H9 (cell line): ENCODE measurements around the gene ISG20L2. TPM values are rescaled to one million over a fixed set of nuclear protein-coding genes. Genes with fewer than 3 reads are reported as not detected.

ENCODE experiments used
- DNase-seq: peaks from one replicate; pipeline ENCODE4 v3.0.0-alpha.2; 2017
- H2AFZ ChIP-seq: one replicate; pipeline ENCODE4 v1.6.1; 2013; ENCODE audit warnings: mild to moderate bottlenecking, low read length, control low read depth, moderate library complexity
- H2AK5ac ChIP-seq: 2 replicates; pipeline ENCODE4 v1.6.1; 2013; ENCODE audit warnings: low read length, control low read depth, mixed read lengths; ENCODE audit not compliant: insufficient read length
- H2BK120ac ChIP-seq: one replicate; pipeline ENCODE4 v1.6.1; 2013; ENCODE audit warnings: low read depth, mild to moderate bottlenecking, low read length, control low read depth, inconsistent platforms; ENCODE audit not compliant: poor library complexity, severe bottlenecking
- H2BK12ac ChIP-seq: 2 replicates; pipeline ENCODE4 v1.6.1; 2013; ENCODE audit warnings: low read length, control low read depth, mixed read lengths, low read depth; ENCODE audit not compliant: insufficient read length
- H2BK15ac ChIP-seq: 2 replicates; pipeline ENCODE4 v1.6.1; 2013; ENCODE audit warnings: low read depth, low read length, control low read depth
- H2BK20ac ChIP-seq: one replicate; pipeline ENCODE4 v1.6.1; 2013; ENCODE audit warnings: low read depth, mild to moderate bottlenecking, low read length, control low read depth, inconsistent platforms; ENCODE audit not compliant: poor library complexity, severe bottlenecking
- H2BK5ac ChIP-seq: 2 replicates; pipeline ENCODE4 v1.6.1; 2013; ENCODE audit warnings: low read length, control low read depth, mixed read lengths; ENCODE audit not compliant: insufficient read length
- H3K14ac ChIP-seq: 2 replicates; pipeline ENCODE4 v1.6.1; 2013; ENCODE audit warnings: low read length, control low read depth; ENCODE audit not compliant: insufficient read depth
- H3K18ac ChIP-seq: 2 replicates; pipeline ENCODE4 v1.6.1; 2013; ENCODE audit warnings: low read depth, mild to moderate bottlenecking, mixed read lengths, low read length, control low read depth; ENCODE audit not compliant: insufficient read length
- H3K23ac ChIP-seq: 2 replicates; pipeline ENCODE4 v1.6.1; 2013; ENCODE audit warnings: low read length, control low read depth, mixed read lengths, low read depth; ENCODE audit not compliant: insufficient read length
- H3K23me2 ChIP-seq: 2 replicates; pipeline ENCODE4 v1.6.1; 2013; ENCODE audit warnings: low read depth, mild to moderate bottlenecking, mixed read lengths, low read length, control low read depth; ENCODE audit not compliant: insufficient read length, poor library complexity, severe bottlenecking
- H3K27ac ChIP-seq: 2 replicates; pipeline ENCODE4 v1.5.1; 2013; ENCODE audit warnings: low read length, control low read depth, mixed read lengths, low read depth; ENCODE audit not compliant: insufficient read length
- H3K27me3 ChIP-seq: 2 replicates; pipeline ENCODE4 v1.6.1; 2013; ENCODE audit warnings: low read length, control low read depth, inconsistent platforms; ENCODE audit not compliant: insufficient read depth
- H3K4ac ChIP-seq: 2 replicates; pipeline ENCODE4 v1.6.1; 2013; ENCODE audit warnings: low read depth, mild to moderate bottlenecking, control low read depth, inconsistent platforms, low read length, moderate library complexity
- H3K4me1 ChIP-seq: 2 replicates; pipeline ENCODE4 v1.6.1; 2013; ENCODE audit warnings: low read length, control low read depth, inconsistent platforms; ENCODE audit not compliant: insufficient read depth
- H3K4me2 ChIP-seq: 2 replicates; pipeline ENCODE4 v1.6.1; 2013; ENCODE audit warnings: low read length, control low read depth, mixed read lengths; ENCODE audit not compliant: insufficient read length, insufficient read depth
- H3K56ac ChIP-seq: 2 replicates; pipeline ENCODE4 v1.6.1; 2013; ENCODE audit warnings: low read depth, mild to moderate bottlenecking, mixed read lengths, low read length, control low read depth; ENCODE audit not compliant: insufficient read length
- H3K79me1 ChIP-seq: 2 replicates; pipeline ENCODE4 v1.6.1; 2013; ENCODE audit warnings: low read depth, mild to moderate bottlenecking, moderate library complexity, low read length, control low read depth, inconsistent platforms; ENCODE audit not compliant: insufficient read depth, poor library complexity, severe bottlenecking
- H3K79me2 ChIP-seq: 2 replicates; pipeline ENCODE4 v1.6.1; 2013; ENCODE audit warnings: low read length, control low read depth, inconsistent platforms; ENCODE audit not compliant: insufficient read depth
- H3K9ac ChIP-seq: 2 replicates; pipeline ENCODE4 v1.6.1; 2013; ENCODE audit warnings: low read length, control low read depth, mixed read lengths; ENCODE audit not compliant: insufficient read length; ENCODE audit errors: extremely low read depth
- H3K9me3 ChIP-seq: one replicate; pipeline ENCODE4 v1.6.1; 2013; ENCODE audit warnings: low read depth, low read length, inconsistent platforms; ENCODE audit not compliant: control insufficient read depth
- H3T11ph ChIP-seq: one replicate; pipeline ENCODE4 v1.6.1; 2013; ENCODE audit warnings: mild to moderate bottlenecking, low read length, control low read depth, inconsistent platforms
- H4K20me1 ChIP-seq: one replicate; pipeline ENCODE4 v1.6.1; 2013; ENCODE audit not compliant: control insufficient read depth, insufficient read length, insufficient read depth
- H4K5ac ChIP-seq: 2 replicates; pipeline ENCODE4 v1.6.1; 2013; ENCODE audit warnings: low read depth, mild to moderate bottlenecking, mixed read lengths, low read length, control low read depth; ENCODE audit not compliant: insufficient read length
- H4K8ac ChIP-seq: replicated peaks from 2 replicates; pipeline ENCODE4 v1.6.1; 2013; ENCODE audit warnings: low read length, control low read depth, mixed read lengths, low read depth; ENCODE audit not compliant: insufficient read length
- H4K91ac ChIP-seq: 2 replicates; pipeline ENCODE4 v1.6.1; 2013; ENCODE audit warnings: low read depth, mild to moderate bottlenecking, moderate library complexity, mixed read lengths, low read length, control low read depth; ENCODE audit not compliant: insufficient read length
- H3K27ac Mint-ChIP-seq, 3 experiments: 2 replicates in 2 of 3; 3 replicates in 1 of 3; pipeline ENCODE4 v1.8.0; 2020 to 2021; ENCODE audit warnings: mixed read lengths in 3 of 3, mild to moderate bottlenecking in 1 of 3, moderate library complexity in 1 of 3
- H3K27me3 Mint-ChIP-seq: 2 replicates; pipeline ENCODE4 v1.8.0; 2021; ENCODE audit warnings: low read depth, mild to moderate bottlenecking, moderate library complexity, mixed read lengths
- H3K36me3 Mint-ChIP-seq, 3 experiments: 2 replicates in 2 of 3; 3 replicates in 1 of 3; pipeline ENCODE4 v1.8.0; 2020 to 2021; ENCODE audit warnings: low read depth in 3 of 3, mixed read lengths in 3 of 3; ENCODE audit not compliant: insufficient read depth in 1 of 3
- H3K4me1 Mint-ChIP-seq, 2 experiments: 2 replicates each; pipeline ENCODE4 v1.8.0; 2020; ENCODE audit warnings: mixed read lengths in 2 of 2
- H3K4me3 Mint-ChIP-seq, 2 experiments: 2 replicates in 1 of 2; 3 replicates in 1 of 2; pipeline ENCODE4 v1.8.0; 2020 to 2021; ENCODE audit warnings: mild to moderate bottlenecking in 2 of 2, mixed read lengths in 2 of 2, moderate library complexity in 1 of 2
- H3K9me3 Mint-ChIP-seq, 2 experiments: 2 replicates in 1 of 2; 3 replicates in 1 of 2; pipeline ENCODE4 v1.8.0; 2020; ENCODE audit warnings: mild to moderate bottlenecking in 2 of 2, mixed read lengths in 2 of 2, moderate library complexity in 1 of 2
- CTCF ChIP-seq: fragments of 200-600 bp; sonication (generic); conservative IDR thresholded peaks from 3 replicates; pipeline ENCODE4 v1.8.0; 2021; ENCODE audit warnings: antibody characterized with exemption, mild to moderate bottlenecking
- WGBS: extraction: QIAGEN DNeasy Blood & Tissue Kit; methylation state at CpG from one replicate; pipeline ENCODE4 v1.1.7; 2013; ENCODE audit warnings: missing lambda C conversion rate, low lambda C conversion rate, mixed read lengths; ENCODE audit not compliant: insufficient read length; ENCODE audit errors: extremely low coverage; 5-methylcytosine and 5-hydroxymethylcytosine counted together
- total RNA-seq: library from RNA; stranded (reverse); gene quantifications from 2 replicates; pipeline ENCODE4 v1.2.1, GENCODE V29; 2021

Gene ISG20L2
- total RNA-seq, 1 experiment from 2014 or later, result 57.6 TPM

GRCh38 chr1:156717351-156717750, 11.2 kb downstream of the ISG20L2 start:
- H3K79me2 ChIP-seq, result no peaks in the 10 kb centered on the region
- no peak overlapping the region for H4K91ac ChIP-seq
- no peak overlapping the region for H2BK20ac ChIP-seq
- no peak overlapping the region for H3K56ac ChIP-seq
- H3K27ac ChIP-seq, result no peak overlapping the region
- Mint-ChIP-seq H3K4me3 (no peak overlapping the region), H3K4me1 (peaks cover 13 to 21% of the 10 kb centered on the region in 2 experiments), H3K27ac (peak overlapping the region in 1 of 3 experiments; percentile 1; a peak in 1 of 7 replicates), H3K9me3 (no peaks in the 10 kb centered on the region), H3K27me3 (peaks cover 3% of the 10 kb centered on the region), H3K36me3 (peaks cover 5 to 33% (median 12%) of the 10 kb centered on the region in 3 experiments; a peak in 5 of 7 replicates)
- no peak overlapping the region for H3K14ac ChIP-seq
- H4K8ac ChIP-seq, result no peak overlapping the region
- no peak overlapping the region for H2AK5ac ChIP-seq
- no peak overlapping the region for H2BK120ac ChIP-seq
- H3K4ac ChIP-seq, result no peak overlapping the region
- no peaks in the 10 kb centered on the region for H3K23me2 ChIP-seq
- WGBS, result no CpG with 5 or more reads among the region's 4 CpGs
- no peak for TF ChIP-seq CTCF
- no peak overlapping the region for H3K23ac ChIP-seq
- no peaks in the 10 kb centered on the region for H4K20me1 ChIP-seq
- no peak overlapping the region for H2BK12ac ChIP-seq
- no peak overlapping the region for H3T11ph ChIP-seq
- H3K79me1 ChIP-seq, result no peaks in the 10 kb centered on the region
- H2BK5ac ChIP-seq, result no peak overlapping the region
- no peak for DNase-seq
- H3K9me3 ChIP-seq, result no peaks in the 10 kb centered on the region
- no peak overlapping the region for H3K4me2 ChIP-seq
- H3K4me1 ChIP-seq, result no peaks in the 10 kb centered on the region
- H2AFZ ChIP-seq, result no peak overlapping the region
- H3K27me3 ChIP-seq, result no peaks in the 10 kb centered on the region
- H4K5ac ChIP-seq, result no peak overlapping the region
- no peak overlapping the region for H3K18ac ChIP-seq
- H3K9ac ChIP-seq, result no peak overlapping the region
- no peak overlapping the region for H2BK15ac ChIP-seq
